ENCODE results near the gene DROSHA. TPM values are rescaled to one million over a fixed set of nuclear protein-coding genes. Genes with fewer than 3 reads are reported as not detected.
"Not testable (repeated sequence)": the region's sequence is repeated elsewhere in the genome, so short reads cannot be mapped to it uniquely, and the experiment has no call there.

DROSHA gene
- polyA plus RNA-seq, 1 experiment, result 27.6 TPM

DNA sequence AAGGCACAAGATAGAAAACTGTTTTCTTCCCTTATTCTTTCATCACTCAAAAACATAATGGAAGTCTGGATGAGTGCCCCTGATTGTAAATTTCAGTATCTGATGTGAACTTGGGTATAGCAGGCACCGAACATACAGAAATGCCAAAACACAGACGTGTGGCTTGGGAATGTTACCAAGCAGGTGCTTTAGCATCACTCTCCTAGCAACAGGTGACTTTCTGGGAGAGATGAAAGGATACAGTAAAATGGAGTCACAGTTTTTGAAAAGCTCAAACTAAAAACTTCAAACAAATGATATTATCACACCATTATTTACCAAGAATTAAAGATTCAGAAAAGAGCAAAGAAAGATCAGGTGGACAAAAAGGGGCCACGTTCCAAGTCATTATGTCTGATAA lies 130.2 kb downstream of the DROSHA start:
- no peaks in the 10 kb centered on the region for H3K27me3 ChIP-seq (ENCODE audit: control insufficient read depth, insufficient read depth, low read length)
- peaks cover 5% of the 10 kb centered on the region for H3K36me3 ChIP-seq (ENCODE audit: control insufficient read depth, insufficient read depth, low read length)
- no peak overlapping the region for H3K4me3 ChIP-seq (ENCODE audit: low read depth, low read length)
- no peak for DNase-seq (ENCODE audit: low read depth)
- TF ChIP-seq, protein P1, sequence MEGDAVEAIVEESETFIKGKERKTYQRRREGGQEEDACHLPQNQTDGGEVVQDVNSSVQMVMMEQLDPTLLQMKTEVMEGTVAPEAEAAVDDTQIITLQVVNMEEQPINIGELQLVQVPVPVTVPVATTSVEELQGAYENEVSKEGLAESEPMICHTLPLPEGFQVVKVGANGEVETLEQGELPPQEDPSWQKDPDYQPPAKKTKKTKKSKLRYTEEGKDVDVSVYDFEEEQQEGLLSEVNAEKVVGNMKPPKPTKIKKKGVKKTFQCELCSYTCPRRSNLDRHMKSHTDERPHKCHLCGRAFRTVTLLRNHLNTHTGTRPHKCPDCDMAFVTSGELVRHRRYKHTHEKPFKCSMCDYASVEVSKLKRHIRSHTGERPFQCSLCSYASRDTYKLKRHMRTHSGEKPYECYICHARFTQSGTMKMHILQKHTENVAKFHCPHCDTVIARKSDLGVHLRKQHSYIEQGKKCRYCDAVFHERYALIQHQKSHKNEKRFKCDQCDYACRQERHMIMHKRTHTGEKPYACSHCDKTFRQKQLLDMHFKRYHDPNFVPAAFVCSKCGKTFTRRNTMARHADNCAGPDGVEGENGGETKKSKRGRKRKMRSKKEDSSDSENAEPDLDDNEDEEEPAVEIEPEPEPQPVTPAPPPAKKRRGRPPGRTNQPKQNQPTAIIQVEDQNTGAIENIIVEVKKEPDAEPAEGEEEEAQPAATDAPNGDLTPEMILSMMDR (IDR thresholded peaks at IDR 0.05; ENCODE audit: insufficient read depth, low read depth, low read length), result no peak
- ChIA-PET POLR2A (no interaction called here), CTCF (no interaction called here)

DNA sequence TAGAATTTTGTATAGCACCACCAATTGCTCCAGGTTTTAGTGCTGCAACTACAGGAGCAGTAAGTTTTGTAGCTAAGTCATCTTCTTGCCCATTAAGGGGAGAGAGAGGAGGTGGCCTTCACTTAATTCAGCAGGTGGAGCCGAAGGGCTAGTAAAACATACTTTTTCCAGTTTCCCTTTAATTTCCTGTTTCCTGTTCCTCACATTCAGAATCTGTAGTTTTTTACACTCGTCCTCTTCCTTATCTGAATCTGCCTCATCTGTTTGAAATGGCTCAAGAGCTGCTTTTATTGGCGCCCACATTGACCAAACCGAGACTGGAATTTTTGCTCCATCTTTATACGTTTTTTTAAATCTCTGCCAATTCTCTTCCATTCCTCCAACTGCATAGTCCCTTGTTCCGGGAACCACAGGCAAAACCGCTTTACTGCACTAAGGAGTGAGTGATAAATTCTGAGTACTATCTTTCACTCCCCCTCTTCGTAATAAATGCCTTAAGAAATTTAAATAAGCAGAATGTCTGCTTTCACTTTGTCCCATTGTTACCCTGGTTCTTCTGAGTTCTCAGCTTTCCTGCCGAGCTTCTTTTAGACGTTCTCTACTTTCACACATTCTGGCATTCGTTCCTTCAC lies 133.9 kb downstream of the DROSHA start:
- TF ChIP-seq, protein P1 (IDR thresholded peaks at IDR 0.05; ENCODE audit: insufficient read depth, low read depth, low read length), result no peak
- ChIA-PET POLR2A (no interaction called here), CTCF (interaction anchor here (0.7 to 1.8 kb wide), 5 partner anchors 10 to 89 kb away, joined by 3 to 5 read pairs (median 4); no protein-coding TSS in a partner anchor)
- no peaks in the 10 kb centered on the region for H3K27me3 ChIP-seq (ENCODE audit: control insufficient read depth, insufficient read depth, low read length)
- peaks cover 3% of the 10 kb centered on the region for H3K36me3 ChIP-seq (ENCODE audit: control insufficient read depth, insufficient read depth, low read length)
- DNase-seq (ENCODE audit: low read depth), result no peak
- peak overlapping the region; percentile 18 for H3K4me3 ChIP-seq (ENCODE audit: low read depth, low read length)

DNA sequence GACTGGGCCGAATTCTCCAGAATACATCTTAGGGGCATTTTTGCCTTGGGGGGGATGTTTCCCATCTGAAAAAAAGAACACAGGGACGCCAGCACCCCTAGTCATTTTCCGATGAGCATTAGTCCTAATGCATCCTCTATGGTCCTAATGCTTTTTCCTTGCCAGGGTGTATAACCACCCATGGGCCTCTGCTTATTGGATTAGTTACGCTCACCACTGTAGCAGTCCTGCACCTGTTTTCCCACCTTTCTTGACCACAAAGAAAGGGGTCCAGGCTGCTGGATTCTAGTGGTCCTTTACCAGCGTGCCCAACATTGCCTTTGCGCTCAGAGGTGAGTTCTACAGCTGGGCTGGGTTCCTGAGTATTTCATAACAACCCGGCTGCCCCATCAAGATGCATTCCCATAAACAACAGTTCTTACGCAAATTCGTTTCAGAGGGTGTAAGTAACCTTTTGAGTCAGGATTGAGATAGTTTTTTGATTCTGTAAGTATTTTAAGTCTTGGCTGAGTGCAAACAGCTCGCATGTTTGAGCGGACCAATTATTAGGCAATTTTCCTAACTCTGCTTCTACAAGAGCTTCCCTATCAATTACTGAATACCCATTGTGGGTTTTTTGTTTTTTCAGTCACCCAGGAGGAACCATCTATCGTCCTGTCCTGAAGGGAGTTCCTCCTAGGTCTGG lies 135.1 kb downstream of the DROSHA start:
- H3K27me3 ChIP-seq (ENCODE audit: control insufficient read depth, insufficient read depth, low read length), result no peaks in the 10 kb centered on the region
- ChIA-PET CTCF (no interaction called here), POLR2A (no interaction called here)
- DNase-seq (ENCODE audit: low read depth), result no peak
- peaks cover 1% of the 10 kb centered on the region; the same call in 1 of the 2 replicates for H3K36me3 ChIP-seq (ENCODE audit: control insufficient read depth, insufficient read depth, low read length)
- TF ChIP-seq, protein P1 (IDR thresholded peaks at IDR 0.05; ENCODE audit: insufficient read depth, low read depth, low read length), result no peak
- H3K4me3 ChIP-seq (ENCODE audit: low read depth, low read length), result no peak overlapping the region

DNA sequence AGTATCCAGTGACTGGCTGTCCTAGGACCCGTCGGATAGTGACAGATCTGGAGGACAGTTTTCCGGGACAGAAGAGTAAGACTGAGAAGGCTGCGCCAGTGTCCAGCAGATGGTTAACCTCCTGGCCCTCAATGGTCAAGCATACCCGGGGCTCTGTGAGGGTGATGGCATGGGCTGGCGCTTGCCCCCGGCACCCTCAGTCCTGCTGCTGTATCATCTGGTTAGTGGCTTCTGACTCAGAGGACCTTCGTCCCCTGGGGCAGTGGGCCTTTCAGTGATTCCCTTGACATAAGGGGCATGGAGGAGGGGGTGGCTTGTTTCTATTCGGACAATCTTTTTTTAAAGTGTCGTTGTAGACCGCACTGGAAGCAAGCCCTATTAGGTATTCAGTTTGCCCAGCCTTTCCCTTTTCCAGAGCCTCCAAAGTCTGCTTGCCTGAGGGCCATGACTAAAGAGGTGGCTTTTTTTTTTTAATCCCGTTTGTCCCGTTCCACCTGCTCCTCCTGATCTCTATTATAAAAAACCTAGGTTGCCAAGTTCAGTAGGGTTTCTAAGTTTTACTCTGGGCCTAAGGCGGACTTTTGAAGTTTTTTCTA lies 136.3 kb downstream of the DROSHA start:
- CTCF ChIA-PET; POLR2A ChIA-PET; H3K27me3 ChIP-seq (ENCODE audit: control insufficient read depth, insufficient read depth, low read length); DNase-seq (ENCODE audit: low read depth); H3K36me3 ChIP-seq (ENCODE audit: control insufficient read depth, insufficient read depth, low read length); H3K4me3 ChIP-seq (ENCODE audit: low read depth, low read length): not testable (repeated sequence)

DNA sequence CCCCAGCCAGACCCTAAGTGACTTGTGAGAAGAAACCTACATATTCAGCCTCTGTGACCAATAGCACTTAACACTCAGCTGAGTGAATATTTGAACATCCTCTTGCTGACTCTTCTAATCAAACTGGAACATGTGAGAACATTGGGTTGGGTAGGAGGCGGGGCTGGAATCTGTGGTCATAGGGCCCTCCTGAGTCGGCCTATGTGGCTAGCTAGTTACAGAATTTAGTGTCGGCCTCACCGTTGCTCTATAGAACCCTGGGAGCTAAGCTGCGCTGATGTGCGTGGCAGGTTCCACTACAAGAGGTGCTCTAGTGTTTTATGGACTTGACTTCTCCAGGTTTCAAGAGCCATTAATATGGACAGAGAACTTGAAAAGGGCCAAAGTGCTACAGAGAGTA lies 138.8 kb downstream of the DROSHA start:
- DNase-seq (ENCODE audit: low read depth), result no peak
- Histone ChIP-seq H3K4me3 (ENCODE audit: low read depth, low read length) (no peak overlapping the region), H3K27me3 (ENCODE audit: control insufficient read depth, insufficient read depth, low read length) (no peaks in the 10 kb centered on the region), H3K36me3 (ENCODE audit: control insufficient read depth, insufficient read depth, low read length) (no peaks in the 10 kb centered on the region)
- ChIA-PET POLR2A (no interaction called here), CTCF (no interaction called here)
- TF ChIP-seq, protein P1 (IDR thresholded peaks at IDR 0.05; ENCODE audit: insufficient read depth, low read depth, low read length), result no peak

Data from BJ (cell line).